Measurements from ENCODE around the gene CTTNBP2.

The CTTNBP2 gene

DNA sequence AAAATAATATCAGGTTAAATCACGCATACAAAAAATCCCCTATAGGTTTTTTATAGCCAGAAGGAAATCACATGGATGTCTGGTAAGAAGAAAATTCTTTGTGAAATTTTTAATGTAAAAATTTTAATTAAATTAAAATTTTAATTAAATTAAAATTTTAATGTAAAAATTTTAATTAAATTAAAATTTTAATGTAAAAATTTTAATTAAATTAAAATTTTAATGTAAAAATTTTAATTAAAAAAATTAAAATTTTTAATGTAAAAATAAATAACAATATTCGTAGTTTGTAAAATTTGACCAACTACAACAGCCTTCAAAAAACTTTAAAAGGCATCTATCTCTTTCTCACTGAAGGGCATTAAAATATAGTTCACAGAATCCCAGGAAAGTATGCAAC, 61.5 kb downstream of the CTTNBP2 start:
- Mint-ChIP-seq H3K27ac (no peak overlapping the region), H3K27me3 (ENCODE audit: low read depth) (no peaks in the 10 kb centered on the region), H3K9me3 (no peaks in the 10 kb centered on the region), H3K4me1 (peaks cover 25% of the 10 kb centered on the region), H3K4me3 (no peak overlapping the region), H3K36me3 (ENCODE audit: low read depth) (peaks cover 5% of the 10 kb centered on the region)
- TF ChIP-seq, protein P1, sequence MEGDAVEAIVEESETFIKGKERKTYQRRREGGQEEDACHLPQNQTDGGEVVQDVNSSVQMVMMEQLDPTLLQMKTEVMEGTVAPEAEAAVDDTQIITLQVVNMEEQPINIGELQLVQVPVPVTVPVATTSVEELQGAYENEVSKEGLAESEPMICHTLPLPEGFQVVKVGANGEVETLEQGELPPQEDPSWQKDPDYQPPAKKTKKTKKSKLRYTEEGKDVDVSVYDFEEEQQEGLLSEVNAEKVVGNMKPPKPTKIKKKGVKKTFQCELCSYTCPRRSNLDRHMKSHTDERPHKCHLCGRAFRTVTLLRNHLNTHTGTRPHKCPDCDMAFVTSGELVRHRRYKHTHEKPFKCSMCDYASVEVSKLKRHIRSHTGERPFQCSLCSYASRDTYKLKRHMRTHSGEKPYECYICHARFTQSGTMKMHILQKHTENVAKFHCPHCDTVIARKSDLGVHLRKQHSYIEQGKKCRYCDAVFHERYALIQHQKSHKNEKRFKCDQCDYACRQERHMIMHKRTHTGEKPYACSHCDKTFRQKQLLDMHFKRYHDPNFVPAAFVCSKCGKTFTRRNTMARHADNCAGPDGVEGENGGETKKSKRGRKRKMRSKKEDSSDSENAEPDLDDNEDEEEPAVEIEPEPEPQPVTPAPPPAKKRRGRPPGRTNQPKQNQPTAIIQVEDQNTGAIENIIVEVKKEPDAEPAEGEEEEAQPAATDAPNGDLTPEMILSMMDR (IDR thresholded peaks at IDR 0.05; ENCODE audit: unreplicated experiment in 3 of 3): no peak

DNA sequence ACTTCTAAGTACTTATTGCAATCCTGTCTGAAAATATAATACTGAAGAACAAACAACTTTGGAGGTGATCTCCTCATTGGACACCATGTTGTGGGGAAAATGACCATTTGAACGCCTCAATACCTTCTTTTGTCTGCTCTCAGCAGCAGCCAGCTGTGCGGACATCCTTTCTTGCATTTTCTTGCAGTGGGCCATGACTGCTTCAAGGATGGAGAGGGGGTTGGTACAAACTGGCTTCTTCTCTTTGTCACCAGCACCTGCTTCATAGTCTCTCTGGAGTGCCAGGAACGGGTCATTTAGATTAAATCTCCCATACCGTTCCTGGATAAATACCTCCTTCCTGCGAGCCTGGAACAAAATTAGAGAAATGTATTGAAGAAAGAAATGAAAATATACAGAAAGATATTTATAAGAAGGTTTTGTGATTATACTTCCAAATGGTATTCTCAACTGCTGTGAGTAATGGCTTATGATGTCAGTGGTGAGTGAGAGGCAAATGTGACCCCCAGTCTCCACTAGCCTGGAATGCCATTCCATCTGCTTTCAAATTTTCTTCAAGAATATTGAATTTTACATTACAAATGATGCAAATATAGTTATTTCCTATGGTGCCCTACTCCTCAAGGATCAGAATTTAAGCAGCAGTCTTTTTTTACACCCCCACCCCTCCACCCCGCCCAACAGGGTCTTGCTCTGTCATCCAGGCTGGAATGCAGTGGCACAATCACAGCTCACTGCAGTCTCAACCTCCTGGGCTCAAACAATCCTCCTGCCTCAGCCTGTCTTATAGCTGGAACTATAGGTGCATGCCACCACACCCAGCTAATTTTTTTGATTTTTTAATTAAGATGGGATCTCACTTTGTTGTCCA, 62.4 kb downstream of the CTTNBP2 start:
- Mint-ChIP-seq H3K4me1 (peaks cover 25% of the 10 kb centered on the region), H3K9me3 (no peaks in the 10 kb centered on the region), H3K36me3 (ENCODE audit: low read depth) (peaks cover 7% of the 10 kb centered on the region), H3K27me3 (ENCODE audit: low read depth) (no peaks in the 10 kb centered on the region), H3K4me3 (no peak overlapping the region), H3K27ac (no peak overlapping the region)
- TF ChIP-seq, protein P1 (IDR thresholded peaks at IDR 0.05; ENCODE audit: unreplicated experiment in 3 of 3): no peak

DNA sequence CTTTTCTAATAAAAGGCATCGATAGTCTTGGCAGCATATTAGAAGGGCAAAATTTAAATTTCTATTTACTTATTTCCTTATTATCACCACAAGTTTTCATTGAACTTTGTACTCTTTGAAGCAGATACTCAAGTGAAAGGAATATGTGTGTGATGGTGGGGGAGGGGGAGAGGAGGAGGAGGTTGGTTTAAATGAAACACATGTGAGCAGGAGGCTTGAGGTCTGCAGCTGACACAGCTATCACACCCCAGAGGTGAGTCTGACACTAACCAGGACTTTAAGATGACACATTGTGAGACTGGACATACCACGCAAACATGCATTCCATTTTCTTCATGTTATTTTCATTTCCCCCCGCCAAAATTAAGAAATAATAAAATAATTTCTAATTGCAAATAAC, 63.3 kb downstream of the CTTNBP2 start:
- peak overlapping the region; percentile 44 to 77 (median 46) for H3K27ac Mint-ChIP-seq
- H3K27me3 Mint-ChIP-seq (ENCODE audit: low read depth): no peaks in the 10 kb centered on the region
- no peak overlapping the region for H3K4me3 Mint-ChIP-seq
- H3K36me3 Mint-ChIP-seq (ENCODE audit: low read depth): peaks cover 14% of the 10 kb centered on the region
- no peaks in the 10 kb centered on the region for H3K9me3 Mint-ChIP-seq
- peaks cover 25% of the 10 kb centered on the region for H3K4me1 Mint-ChIP-seq
- TF ChIP-seq, protein P1 (IDR thresholded peaks at IDR 0.05; ENCODE audit: unreplicated experiment in 3 of 3): no peak

DNA sequence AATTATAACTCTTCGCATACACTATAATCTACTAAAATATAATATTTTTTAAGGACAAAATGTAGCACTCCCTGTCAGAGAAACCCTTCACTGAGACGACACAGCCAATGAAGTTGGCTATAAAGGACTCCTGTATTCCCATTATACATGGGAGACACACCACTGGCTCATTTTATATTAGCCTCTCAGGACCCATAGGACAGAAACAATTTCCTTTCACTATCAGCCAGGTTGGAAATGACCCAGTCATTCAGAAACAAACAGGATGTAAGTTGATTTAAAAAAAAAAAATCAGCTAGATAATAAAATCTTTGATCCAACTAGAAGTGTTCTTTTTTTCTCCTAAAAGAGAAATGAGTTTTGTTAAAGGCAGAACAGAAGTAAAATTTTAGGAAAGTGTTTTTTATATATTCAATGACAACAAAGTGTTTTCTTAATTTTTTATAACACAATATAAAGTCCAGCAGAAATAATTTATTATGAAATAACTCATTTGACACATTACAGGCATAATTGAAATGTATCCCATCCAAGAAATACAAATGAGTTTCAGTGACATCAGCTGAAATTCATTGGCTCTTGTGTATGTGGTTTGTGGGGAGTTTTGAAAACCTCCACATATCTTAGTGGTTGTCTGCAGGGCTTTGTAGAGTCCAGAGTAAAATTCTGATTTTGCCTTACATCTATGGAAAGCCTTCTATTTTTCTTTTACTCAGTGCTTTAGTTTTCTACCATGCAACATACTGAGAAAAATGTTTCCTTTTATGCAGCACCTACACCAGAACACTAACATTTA, 64.1 kb downstream of the CTTNBP2 start:
- H3K4me1 Mint-ChIP-seq: peaks cover 25% of the 10 kb centered on the region
- H3K27ac Mint-ChIP-seq: peak overlapping the region in 2 of 3 experiments; percentile 77 to 80
- no peaks in the 10 kb centered on the region for H3K9me3 Mint-ChIP-seq
- H3K27me3 Mint-ChIP-seq (ENCODE audit: low read depth): no peaks in the 10 kb centered on the region
- H3K36me3 Mint-ChIP-seq (ENCODE audit: low read depth): peaks cover 14% of the 10 kb centered on the region
- no peak overlapping the region for H3K4me3 Mint-ChIP-seq
- TF ChIP-seq, protein P1 (IDR thresholded peaks at IDR 0.05; ENCODE audit: unreplicated experiment in 3 of 3): no peak

DNA sequence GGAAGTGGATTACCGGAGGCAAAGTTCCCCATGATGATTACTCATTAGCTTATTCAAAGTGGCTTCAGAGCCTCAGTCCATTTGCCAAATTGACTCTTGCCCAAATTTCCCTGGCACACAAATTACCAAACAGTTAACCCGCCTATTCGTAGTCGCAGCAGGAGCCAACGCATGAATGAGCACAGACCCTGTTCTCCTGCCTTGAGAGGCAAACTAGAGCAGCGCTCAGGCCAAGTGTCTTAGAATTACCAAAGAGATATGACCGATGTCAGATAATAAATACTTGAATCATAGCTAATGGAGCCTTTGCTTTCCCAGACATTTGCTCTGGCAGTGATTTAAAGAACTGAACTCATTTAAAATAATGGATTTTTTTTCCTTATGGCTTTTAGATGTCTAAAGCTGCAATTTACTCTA, 64.9 kb downstream of the CTTNBP2 start:
- Mint-ChIP-seq H3K27ac (peak overlapping the region; percentile 56 to 80 (median 75)), H3K27me3 (ENCODE audit: low read depth) (no peaks in the 10 kb centered on the region), H3K9me3 (no peaks in the 10 kb centered on the region), H3K4me3 (peak overlapping the region in 1 of 3 experiments; percentile 19), H3K36me3 (ENCODE audit: low read depth) (peaks cover 17% of the 10 kb centered on the region), H3K4me1 (peaks cover 25% of the 10 kb centered on the region)
- TF ChIP-seq, protein P1 (IDR thresholded peaks at IDR 0.05; ENCODE audit: unreplicated experiment in 3 of 3): no peak

All from nephron (organoid).